HL-60 (cell line): ENCODE data around the gene WSB2.

Experiments
- CTCF ChIP-seq: IDR thresholded peaks from one replicate; pipeline ENCODE4 v1.5.1; 2011; ENCODE audit warnings: low read length, control low read depth, inconsistent platforms; ENCODE audit not compliant: insufficient read depth
- POLR2AphosphoS5 ChIP-seq: IDR thresholded peaks from 2 replicates; pipeline ENCODE4 v1.6.1; 2012; ENCODE audit warnings: low read depth
- REST ChIP-seq: IDR thresholded peaks from 2 replicates; pipeline ENCODE4 v1.6.1; 2012; ENCODE audit warnings: low read depth; ENCODE audit not compliant: insufficient replicate concordance

- TF ChIP-seq CTCF: no peak
- TF ChIP-seq POLR2AphosphoS5: no peak
- no peak for TF ChIP-seq REST
Observed at GRCh38 chr12:118034429-118035189, 26.4 kb downstream of the WSB2 start.
